Fibroblast of mammary gland (primary cell): ENCODE measurements around the gene ACMSD.

Source experiments
- DNase-seq: peaks from one replicate; pipeline ENCODE4 v3.0.0-alpha.2; 2010; ENCODE audit warnings: low read depth
- H3K4me3 ChIP-seq: 2 replicates; pipeline ENCODE4 v1.5.1; 2011; ENCODE audit warnings: low read depth, mild to moderate bottlenecking, low read length, moderate library complexity; ENCODE audit not compliant: control insufficient read depth
- CTCF ChIP-seq: conservative IDR thresholded peaks from 2 replicates; pipeline ENCODE4 v1.5.1; 2011; ENCODE audit warnings: low read depth, low read length, inconsistent platforms; ENCODE audit not compliant: control insufficient read depth, insufficient read depth

ACMSD gene

GRCh38 chr2:134875309-134875708, 36.9 kb downstream of the ACMSD start:
- peak; percentile 7 for DNase-seq
- H3K4me3 ChIP-seq: no peak overlapping the region
- no peak for TF ChIP-seq CTCF

GRCh38 chr2:134882773-134883172, 44.4 kb downstream of the ACMSD start:
- TF ChIP-seq CTCF: no peak
- H3K4me3 ChIP-seq: no peak overlapping the region
- no peak for DNase-seq

- H3K4me3 ChIP-seq: no peak overlapping the region
- no peak for TF ChIP-seq CTCF
- DNase-seq: no peak
These were observed 45.3 kb downstream of the ACMSD start for GRCh38 chr2:134883552-134884293.

- TF ChIP-seq CTCF: no peak
- no peak for DNase-seq
These were observed 46.0 kb downstream of the ACMSD start for GRCh38 chr2:134884435-134884834.

GRCh38 chr2:134892282-134893035, 54.0 kb downstream of the ACMSD start:
- no peak overlapping the region for H3K4me3 ChIP-seq
- TF ChIP-seq CTCF: no peak
- DNase-seq: no peak

More at GRCh38 chr2:134884435-134884834, 46.0 kb downstream of the ACMSD start:
- no peak overlapping the region for H3K4me3 ChIP-seq

GRCh38 chr2:134897932-134898331, 59.5 kb downstream of the ACMSD start:
- H3K4me3 ChIP-seq: no peak overlapping the region
- peak; percentile 26 for DNase-seq
- TF ChIP-seq CTCF: peak; percentile 40
